Stimulated activated CD8-positive, alpha-beta memory T cell treated with anti-CD3 and anti-CD28 coated beads, Interleukin-15, amount 100 ng/mL, for 48 hours (primary cell): ENCODE data around the gene GAS7.
"Not testable (repeated sequence)": the region's sequence is repeated elsewhere in the genome, so short reads cannot be mapped to it uniquely, and the experiment has no call there.

ENCODE experiments used
- DNase-seq, 2 donors: peaks; one replicate each; pipeline ENCODE4 v3.0.0-alpha.2; 2020; ENCODE audit warnings: low read depth in 2 of 2

The GAS7 gene

GRCh38 chr17:9942885-9943284 lies 255.5 kb downstream of the GAS7 start:
- DNase-seq = no peak

DNA sequence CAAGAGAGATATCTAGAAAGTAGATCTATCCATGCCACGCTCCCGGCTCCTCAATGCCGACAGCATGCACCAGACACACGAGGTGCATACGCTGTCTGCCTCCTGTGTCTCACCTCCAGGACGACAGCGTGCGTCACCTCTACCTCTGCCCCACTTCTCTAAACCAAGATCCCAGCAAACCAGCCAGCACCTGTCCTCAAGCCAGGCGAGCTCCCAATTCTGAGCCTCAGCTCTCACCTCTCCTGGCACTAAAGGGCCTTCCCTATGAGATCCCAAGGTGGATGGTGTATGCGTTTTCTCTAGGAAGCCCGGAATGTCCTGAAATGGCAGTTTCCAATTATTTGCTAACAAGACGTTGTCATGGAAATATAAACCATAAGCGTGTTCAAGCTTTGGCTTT lies 257.1 kb downstream of the GAS7 start:
- DNase-seq = no peak

GRCh38 chr17:9940841-9941240 lies 257.6 kb downstream of the GAS7 start:
- DNase-seq = no peak

DNA sequence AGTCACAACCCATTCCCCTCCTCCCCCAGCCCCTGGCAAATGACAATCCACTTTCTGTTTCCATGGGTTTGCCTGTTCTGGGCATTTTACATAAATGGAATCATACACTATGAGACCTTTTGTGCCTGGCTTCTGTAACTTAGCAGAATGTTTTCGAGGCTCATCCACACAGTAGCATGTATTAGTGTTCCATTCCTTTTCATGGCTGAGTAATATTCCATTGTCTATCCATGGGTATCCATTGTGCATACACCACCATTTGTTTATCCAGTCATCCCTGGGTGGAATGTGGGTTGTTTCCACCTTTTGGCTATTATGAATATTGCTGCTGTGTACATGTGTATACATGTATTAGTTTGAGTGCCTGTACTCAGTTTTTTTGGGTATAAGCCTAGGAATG lies 259.6 kb downstream of the GAS7 start:
- no peak for DNase-seq

- DNase-seq = no peak
These were observed 260.5 kb downstream of the GAS7 start for GRCh38 chr17:9937901-9938300.

GRCh38 chr17:9937241-9937761 lies 261.1 kb downstream of the GAS7 start:
- no peak for DNase-seq

DNA sequence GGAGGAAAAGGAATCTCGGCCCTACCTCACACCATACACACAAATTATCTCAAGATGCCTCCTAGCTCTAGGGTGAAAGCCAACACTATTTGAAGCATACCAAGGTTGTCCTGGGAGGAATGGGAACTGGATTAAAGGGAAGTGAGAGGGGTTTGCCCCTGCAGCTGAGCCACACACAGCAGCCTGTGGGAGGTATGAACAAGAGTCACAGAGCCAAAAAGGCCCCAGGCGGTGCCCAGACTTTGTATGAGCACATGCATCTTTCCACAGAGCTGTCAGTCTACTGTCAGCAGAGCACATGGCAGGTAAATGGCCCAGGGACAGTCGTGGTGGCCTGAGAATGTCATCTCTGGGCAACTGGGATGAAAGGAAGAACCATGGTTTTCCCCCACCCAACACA lies 262.3 kb downstream of the GAS7 start:
- DNase-seq = no peak

DNA sequence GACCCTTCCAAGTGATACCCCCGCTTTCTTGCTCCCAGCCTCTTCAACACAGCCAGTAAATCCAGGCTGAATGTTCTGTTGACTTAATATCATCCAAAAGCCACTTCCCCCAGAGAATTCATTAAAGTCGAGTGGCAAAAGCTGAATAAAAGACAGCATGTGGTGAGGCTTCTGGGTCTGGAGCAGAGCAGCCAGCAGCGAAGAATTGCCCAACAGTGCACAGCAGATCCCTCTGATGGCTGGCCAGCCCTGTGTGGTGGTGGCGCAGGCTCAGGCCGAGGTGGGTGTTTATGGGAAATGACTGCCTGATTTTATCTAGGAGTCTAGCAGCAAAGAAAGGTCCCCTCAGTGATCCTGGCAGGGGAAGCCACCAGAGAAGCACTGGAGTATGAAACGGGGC lies 263.0 kb downstream of the GAS7 start:
- DNase-seq = no peak

- DNase-seq = no peak
These were observed 264.1 kb downstream of the GAS7 start for GRCh38 chr17:9934331-9934730.

- no peak for DNase-seq
These were observed 265.9 kb downstream of the GAS7 start for GRCh38 chr17:9932491-9932890.

GRCh38 chr17:9931144-9931741 lies 267.2 kb downstream of the GAS7 start:
- no peak for DNase-seq

GRCh38 chr17:9929871-9930270 lies 268.5 kb downstream of the GAS7 start:
- DNase-seq = no peak

GRCh38 chr17:9928601-9929333 lies 269.6 kb downstream of the GAS7 start:
- no peak for DNase-seq

DNA sequence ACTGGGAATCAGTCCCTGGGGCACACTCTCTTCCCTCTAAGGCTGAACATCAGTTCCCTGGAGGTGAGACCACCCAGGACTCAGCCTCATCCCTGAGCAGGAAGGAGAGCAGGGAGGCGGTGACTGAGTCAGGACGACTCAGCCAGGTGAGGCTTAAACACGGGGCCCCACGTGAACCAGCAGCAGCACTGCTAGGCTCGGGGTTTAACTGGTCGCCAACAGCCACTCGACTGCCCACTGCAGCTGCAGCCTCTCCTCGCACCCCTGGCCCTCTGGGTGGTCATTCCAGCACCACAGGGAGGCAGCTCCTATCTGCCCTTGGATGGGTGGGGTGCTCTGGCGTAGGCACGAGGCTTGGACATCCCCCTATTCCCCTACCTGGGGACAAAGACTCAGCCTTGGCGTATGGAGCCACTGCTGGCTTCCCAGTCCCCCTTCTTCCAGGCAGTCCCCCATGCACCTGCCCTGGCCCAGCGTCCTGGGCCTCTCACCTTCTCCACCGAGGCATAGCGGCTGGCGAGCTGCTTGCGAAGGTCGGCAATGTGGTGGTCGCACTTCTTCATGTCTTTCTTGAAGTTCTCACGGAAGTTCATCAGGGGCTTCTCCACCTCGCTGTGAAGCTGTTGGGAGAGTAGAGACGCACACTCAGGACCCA lies 272.1 kb downstream of the GAS7 start:
- DNase-seq = no peak

DNA sequence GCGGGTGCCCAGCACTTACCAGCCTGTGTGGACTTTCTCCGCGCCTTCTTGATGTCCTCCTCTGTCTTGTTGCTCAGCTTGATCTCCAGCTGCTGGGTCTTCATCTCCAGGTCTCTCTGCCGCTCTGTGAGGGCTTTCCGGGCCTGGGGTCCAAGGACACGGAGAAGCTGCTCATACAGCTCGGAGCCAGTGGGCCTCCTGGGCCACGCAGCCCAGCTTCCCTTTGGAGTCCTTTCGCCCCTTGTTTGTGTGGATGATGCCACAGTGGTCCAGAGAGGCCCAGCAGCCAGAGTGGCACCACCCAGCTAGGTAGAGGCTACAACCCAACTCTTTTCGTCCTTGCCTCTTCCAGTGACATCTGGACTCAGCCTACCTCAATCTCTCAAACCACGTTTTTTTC lies 272.9 kb downstream of the GAS7 start:
- no peak for DNase-seq

- DNase-seq = no peak
These were observed 273.6 kb downstream of the GAS7 start for GRCh38 chr17:9924735-9925191.

DNA sequence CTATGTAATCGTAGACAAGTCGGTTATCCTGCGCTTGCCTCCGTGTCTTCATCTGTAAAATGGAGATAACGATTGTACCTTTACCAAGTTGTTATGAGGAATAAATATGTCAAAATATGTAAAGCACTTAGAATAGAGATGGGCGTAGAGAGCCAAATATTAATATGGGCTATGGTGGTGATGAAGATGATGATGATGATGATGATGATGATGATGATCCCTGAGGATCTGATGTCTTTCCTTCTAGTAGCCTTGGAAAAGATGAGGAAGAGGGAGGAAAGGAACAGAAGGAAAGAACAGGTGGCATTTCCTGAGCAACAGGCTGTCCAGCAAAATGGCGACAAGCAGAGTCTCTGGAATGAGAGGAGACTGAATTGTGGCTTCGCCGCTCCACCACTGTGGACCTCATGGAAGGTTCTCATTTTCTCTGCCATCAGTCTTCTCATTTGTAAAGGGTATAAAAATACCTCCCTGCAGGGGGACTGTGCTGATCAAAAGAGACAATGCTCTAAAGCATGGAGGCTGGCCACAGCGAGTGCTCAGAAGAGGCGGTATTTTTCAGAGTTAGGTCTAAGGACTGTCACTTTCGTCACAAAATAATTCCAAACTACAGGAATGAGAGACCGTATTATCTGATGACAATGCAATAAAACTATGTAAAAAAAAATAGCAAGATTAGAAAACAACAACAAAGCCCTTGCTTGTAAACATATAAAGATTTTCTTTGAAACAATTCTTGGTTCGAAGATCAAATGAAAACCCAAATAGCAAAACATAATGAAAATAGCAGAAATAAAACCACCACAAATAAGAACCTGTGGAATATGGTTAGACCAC lies 276.2 kb downstream of the GAS7 start:
- DNase-seq = no peak

DNA sequence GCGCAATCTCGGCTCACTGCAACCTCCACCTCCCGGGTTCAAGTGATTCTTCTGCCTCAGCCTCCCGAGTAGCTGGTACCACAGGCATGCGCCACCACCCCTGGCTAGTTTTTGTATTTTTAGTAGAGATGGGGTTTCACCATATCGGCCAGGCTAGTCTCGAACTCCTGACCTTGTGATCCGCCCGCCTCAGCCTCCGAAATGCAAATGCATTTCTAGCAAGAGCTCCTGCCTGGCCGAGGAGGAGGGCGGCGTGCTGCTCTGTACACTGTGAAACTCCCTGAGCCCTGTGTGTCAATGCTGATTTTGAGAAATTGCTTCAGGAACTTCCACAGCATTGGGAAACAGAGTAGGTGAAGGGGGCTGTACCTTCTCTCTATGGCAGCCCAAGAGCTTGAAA lies 277.2 kb downstream of the GAS7 start:
- DNase-seq = not testable (repeated sequence)

DNA sequence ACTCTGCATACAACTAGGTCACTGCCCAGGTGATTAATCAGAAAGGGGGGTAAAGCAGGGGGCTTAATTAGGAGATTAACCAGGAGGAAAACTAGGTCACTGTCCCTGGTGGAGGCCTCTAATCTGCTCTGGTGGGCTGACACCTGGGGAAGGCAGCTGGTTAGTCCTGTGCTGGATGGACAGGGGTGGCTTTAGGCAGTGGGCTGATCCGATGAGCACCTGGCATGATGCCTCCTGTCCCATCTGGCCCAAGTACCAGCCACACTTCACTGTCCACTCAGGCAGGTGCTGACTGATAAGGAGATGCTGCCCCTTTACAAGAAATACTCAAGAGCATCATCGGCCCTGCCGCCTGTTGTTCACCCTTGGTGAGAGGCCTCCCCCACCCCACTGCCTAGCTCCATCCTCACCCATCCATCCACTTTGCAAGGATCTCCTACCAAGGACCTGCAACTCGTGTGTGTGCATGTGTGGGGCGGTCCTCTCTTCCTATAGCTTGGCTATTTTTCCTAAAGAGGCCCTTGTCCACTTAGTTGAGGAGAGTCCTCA lies 279.5 kb downstream of the GAS7 start:
- no peak for DNase-seq

GRCh38 chr17:9918352-9918751 lies 280.1 kb downstream of the GAS7 start:
- no peak for DNase-seq

DNA sequence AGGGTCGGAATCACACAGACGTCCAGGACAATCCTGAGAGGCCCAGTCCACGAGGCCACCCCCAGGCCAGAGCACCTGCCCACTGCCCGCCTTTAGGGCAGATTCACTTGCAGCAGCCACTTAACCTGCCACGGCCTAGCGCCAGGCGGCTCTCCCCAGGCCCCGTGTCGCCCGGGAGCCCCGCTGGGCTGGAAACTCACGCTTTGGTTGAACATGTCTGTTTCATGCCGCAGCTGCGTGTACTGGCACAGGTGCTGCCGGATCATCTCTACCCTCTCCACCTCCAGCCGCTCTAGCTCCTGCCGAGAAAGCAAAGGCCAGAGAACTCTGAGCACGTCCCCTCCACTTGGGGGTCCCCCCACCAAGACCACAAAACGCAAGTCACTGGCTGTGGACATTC lies 280.6 kb downstream of the GAS7 start:
- no peak for DNase-seq

- DNase-seq = no peak
These were observed 281.3 kb downstream of the GAS7 start for GRCh38 chr17:9917131-9917530.
